Measurements from ENCODE around the gene KCTD19.

The KCTD19 gene

GRCh38 chr16:67317853-67318252 lies 8.7 kb downstream of the KCTD19 start:
- no peak for DNase-seq (ENCODE audit: low read depth)

DNA sequence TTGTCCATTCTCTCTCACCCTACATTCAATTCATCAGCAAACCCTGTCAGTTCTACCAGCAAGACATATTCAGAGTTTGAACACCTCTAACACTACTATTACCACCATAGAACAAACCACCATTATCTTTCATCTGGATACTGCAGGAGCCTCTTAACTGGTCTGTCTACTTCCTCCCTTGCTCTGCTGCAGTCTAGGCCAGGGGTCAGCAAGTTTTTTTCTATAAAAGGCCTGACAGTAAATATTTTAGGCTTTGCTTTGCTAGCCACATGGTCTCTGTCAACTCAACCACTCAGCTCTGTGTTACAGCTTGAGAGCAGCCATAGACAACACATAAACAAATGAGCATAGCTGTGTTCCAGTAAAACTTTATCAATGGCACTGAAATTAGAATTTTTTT lies 13.8 kb downstream of the KCTD19 start:
- no peak for DNase-seq (ENCODE audit: low read depth)

DNA sequence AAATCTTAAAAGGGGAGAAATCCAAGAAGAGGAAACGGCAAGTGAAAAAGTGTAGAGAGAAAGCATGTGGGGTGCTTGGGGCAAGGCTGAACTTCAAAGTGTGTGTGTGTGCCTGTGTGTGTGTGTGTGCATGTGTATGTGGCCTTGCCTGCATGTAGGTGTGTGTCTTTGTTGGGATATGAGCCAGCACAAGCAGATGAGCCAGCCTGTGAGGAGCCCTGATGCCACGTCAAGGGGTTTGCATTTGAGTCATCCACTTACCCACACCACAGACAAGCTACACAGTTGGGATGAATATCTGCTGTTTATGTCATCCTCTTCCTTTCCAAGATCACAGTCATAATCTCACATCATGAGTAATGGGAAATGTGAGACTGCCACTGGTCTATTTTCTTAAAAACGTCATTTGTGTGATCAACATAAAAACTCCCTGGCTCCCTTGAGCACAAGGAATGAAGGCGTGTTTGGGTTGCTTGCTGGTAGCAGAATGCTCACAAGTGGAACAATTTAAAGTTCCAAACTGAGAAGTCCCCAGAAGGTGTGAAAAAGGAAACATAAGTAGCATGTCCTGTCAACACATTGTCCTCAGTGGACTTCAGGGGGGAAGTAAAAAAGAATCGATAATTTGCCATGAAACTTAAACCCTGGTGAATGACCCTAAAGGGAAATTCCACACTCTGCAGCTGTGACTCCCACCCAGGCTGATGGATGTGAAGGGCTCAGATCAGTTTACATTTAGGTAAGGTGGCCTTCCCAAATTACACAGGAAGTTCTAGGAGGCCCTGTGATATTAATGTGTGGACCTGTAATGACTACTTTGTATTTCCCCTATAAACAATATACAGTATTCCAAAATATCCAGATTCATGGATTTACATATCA lies 14.7 kb downstream of the KCTD19 start:
- no peak for DNase-seq (ENCODE audit: low read depth)

- DNase-seq (ENCODE audit: low read depth) = no peak
Measured at GRCh38 chr16:67310561-67310960, 16.0 kb downstream of the KCTD19 start.

DNA sequence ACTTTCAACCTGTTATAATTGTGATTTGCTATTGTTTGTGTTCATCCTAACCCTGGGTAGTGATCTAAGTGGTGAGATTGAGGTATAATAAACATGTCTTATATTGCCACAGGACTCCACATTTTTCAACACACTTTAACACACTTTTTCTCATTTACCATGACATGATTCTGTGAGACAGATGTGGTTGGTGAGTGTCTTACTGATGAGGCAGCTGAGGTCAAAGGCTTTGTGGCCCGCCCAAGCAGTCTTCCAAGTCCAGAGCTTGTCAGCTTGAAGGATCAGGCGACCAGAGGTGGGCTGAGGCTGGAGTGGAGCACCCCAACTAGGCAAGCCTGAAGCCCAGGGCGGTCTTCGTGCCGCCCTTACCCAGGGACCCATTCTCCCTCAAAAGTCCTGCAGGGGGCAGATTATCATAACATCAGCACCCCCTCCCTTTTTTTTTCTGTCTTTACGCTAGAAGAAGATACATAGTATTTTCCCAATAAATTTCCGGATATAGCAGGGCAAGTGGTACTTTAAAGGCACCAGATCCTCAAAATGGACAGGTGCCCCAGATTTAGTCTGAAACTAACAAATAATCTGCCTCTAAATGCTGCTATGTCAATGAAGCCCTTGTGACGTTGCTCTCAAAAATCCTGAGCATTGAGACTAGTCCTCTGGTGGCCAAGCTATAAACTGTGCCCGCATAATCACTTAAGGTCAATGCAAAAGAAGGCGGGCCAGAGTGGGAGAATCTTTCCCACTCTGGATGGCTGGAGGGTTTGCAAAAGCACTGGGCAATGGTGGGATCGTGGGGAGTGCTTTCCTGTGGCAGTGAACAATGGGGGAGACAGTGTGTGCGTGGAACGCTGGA lies 21.1 kb downstream of the KCTD19 start:
- no peak for DNase-seq (ENCODE audit: low read depth)

DNA sequence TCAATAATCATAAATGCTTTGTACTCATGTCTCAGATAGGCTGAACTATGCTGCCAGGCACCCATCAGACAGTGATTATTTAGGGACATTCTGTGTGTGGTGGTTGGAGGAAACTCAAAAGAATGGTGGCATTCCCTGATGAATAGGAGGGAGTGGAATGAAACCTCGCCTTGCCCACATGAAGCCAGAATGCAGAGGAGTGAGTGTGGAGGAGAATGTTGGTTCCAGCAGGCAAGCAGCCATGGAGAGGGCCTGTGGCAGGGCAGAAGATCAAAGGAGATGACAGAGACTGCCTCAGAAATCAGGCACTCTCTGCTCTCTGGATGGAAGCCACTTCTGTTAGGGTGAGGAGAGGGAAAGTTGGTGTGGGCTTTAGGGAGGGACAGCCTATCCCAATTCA lies 22.5 kb downstream of the KCTD19 start:
- DNase-seq (ENCODE audit: low read depth) = no peak

DNA sequence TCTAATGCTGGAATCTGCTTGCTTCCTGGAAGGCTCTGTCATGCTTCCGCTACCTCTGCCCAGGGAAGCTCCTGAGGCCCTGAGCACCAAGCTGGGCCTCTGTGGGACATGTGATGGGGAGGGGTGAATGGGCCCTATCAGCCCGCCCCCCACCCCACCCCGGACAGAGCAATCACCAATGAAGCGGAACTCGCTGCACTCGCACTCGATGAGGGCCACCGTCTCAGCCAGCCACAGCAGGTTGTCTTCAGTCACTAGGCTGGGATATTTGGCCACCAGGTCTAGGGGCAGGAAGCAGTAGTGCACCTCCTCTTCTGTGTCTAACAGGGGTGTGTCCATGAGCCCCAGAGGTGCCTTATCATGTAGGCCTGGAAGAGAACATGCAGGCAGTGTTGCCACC lies 23.6 kb downstream of the KCTD19 start:
- DNase-seq (ENCODE audit: low read depth) = no peak

GRCh38 chr16:67302076-67302475 lies 24.5 kb downstream of the KCTD19 start:
- no peak for DNase-seq (ENCODE audit: low read depth)

GRCh38 chr16:67301080-67301782 lies 25.3 kb downstream of the KCTD19 start:
- DNase-seq (ENCODE audit: low read depth) = no peak

GRCh38 chr16:67299269-67299668 lies 27.3 kb downstream of the KCTD19 start:
- no peak for DNase-seq (ENCODE audit: low read depth)

GRCh38 chr16:67298277-67298676 lies 28.3 kb downstream of the KCTD19 start:
- DNase-seq (ENCODE audit: low read depth) = no peak

DNA sequence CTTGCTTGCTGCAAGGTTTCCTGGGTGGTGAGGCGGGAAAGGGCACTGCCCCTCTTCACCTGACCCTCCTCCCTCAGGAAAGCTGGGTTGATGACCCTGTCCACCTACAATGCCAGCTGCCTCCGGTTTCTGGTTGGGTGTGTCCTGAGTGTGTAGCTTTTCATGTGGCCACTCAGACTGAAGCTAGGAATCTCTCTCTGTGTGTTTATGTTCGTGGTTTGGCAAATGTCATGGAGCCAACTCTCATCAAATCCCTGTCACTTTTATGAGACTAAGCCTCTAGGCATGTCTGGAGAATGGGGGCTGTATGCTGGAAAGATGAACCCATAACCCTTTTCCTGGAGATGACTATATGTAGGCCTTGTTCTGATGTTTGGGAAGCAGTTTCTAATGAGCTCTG lies 30.1 kb downstream of the KCTD19 start:
- DNase-seq (ENCODE audit: low read depth) = no peak

- DNase-seq (ENCODE audit: low read depth) = no peak
Measured at GRCh38 chr16:67294938-67295361, 31.6 kb downstream of the KCTD19 start.

DNA sequence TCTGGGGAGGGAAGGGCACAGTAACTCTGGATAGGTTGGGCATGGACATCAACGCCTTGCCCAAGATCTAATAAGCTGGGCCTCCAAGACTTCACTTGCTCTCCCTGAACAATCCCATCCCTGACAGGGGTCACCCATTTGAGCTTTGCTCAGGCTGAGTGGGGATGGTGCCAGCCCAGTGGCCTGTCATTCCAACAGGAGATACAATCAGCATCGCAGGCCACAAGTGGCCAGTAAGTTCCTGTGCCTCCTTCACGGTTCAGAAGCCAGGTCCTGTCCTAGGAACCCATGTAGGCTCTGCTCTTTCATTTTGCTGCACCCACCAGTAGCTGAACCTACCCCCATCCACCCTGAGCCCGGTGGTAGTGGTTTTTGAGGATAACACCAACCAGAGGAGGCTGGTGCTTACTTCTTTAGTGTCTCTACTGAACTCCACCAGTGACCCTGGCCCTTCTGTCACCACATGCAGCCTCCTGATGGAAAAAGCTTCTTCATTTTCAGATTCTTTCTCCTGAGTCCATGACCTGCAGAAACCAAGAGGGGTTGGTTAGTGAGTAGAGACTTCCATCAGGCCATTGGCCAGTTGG lies 32.3 kb downstream of the KCTD19 start:
- no peak for DNase-seq (ENCODE audit: low read depth)

GRCh38 chr16:67291461-67291860 lies 35.1 kb downstream of the KCTD19 start:
- no peak for DNase-seq (ENCODE audit: low read depth)

- DNase-seq (ENCODE audit: low read depth) = no peak
Measured at GRCh38 chr16:67287960-67288359, 38.6 kb downstream of the KCTD19 start.

- DNase-seq (ENCODE audit: low read depth) = no peak
Measured at GRCh38 chr16:67286441-67287235, 39.9 kb downstream of the KCTD19 start.

DNA sequence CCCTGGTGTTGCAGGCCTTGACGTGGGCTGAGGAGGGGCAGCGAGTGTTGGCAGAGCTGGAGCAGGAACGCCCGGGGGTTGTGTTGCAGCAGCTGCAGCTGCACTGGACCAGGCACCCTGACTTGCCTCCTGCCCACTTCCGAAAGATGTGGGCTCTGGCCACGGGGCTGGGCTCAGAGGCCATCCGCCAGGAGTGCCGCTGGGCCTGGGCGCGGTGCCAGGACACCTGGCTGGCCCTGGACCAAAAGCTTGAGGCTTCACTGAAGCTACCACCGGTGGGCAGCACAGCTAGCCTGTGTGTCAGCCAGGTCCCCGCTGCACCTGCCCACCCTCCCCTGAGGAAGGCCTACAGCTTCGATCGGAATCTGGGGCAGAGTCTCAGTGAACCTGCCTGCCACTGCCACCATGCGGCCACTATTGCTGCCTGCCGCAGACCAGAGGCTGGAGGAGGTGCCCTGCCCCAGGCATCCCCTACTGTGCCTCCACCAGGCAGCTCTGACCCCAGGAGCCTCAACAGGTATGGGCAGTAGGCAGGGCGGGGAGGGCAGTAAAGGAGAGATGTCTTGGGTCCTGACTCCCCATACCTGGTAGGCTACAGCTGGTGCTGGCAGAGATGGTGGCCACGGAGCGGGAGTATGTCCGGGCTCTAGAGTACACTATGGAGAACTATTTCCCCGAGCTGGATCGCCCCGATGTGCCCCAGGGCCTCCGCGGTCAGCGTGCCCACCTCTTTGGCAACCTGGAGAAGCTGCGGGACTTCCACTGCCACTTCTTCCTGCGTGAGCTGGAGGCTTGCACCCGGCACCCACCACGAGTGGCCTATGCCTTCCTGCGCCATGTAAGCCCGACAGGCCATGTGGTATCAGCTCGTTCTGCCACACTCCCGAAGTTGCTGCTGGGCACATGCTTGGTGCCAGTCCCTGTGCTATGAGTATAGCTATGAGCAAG lies 41.6 kb downstream of the KCTD19 start:
- DNase-seq (ENCODE audit: low read depth) = no peak

DNA sequence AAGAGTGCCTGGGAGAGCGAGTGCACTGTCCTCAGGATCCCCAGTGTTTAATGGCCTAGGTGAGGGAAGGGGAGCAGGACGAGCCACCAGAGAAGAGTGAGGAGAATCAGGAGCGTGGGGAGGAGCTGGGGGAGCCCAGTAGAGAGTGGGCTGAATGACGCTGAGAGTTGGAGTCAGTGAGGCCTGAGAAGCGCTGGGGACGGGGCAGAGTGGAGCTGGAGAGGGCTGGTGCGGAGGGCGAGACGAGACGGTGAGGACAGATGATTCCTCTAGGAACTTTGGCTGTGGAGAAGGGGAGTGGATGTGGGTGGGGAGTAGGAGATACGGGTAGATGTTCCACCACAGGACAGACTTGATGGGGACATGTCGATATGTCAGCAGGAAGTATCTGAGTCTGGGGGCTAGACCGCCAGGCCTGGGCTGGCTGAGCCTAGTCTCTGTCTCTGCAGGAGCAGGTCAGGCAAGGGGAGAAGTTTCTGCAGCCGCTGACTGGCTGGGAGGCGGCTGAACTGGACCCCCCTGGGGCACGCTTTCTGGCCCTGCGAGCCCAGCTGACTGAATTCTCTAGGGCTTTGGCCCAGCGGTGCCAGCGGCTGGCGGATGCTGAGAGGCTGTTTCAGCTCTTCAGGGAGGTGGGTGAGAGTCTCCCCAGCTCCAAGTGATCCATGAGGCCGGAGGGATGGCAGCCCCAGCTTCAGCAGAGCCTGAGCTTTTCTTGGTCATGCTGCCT lies 42.5 kb downstream of the KCTD19 start:
- DNase-seq (ENCODE audit: low read depth) = no peak

Data from stimulated activated CD8-positive, alpha-beta memory T cell treated with anti-CD3 and anti-CD28 coated beads, Interleukin-12 subunit alpha, Interleukin-12 subunit beta, amount 100 ng/mL, for 1 hour (primary cell).